ENCODE data around the gene ARHGAP26. TPM values are rescaled to one million over a fixed set of nuclear protein-coding genes. Genes with fewer than 3 reads are reported as not detected.

ARHGAP26 gene
- total RNA-seq, 1 donor from 2014 or later, result 18.7 TPM

GRCh38 chr5:142857405-142857804, 87.2 kb downstream of the ARHGAP26 start:
- peak overlapping the region; percentile 4 for H3K4me3 Mint-ChIP-seq
- no peaks in the 10 kb centered on the region for H3K27me3 Mint-ChIP-seq
- DNase-seq (ENCODE audit: extremely low spot score, unreplicated experiment), result no peak
- no peaks in the 10 kb centered on the region for H3K9me3 Mint-ChIP-seq
- peaks cover 28% of the 10 kb centered on the region for H3K4me1 Mint-ChIP-seq (ENCODE audit: unreplicated experiment)
- H3K36me3 Mint-ChIP-seq, result no peaks in the 10 kb centered on the region
- peak overlapping the region; percentile 58 for H3K27ac Mint-ChIP-seq
- TF ChIP-seq CTCF (conservative IDR thresholded peaks at IDR 0.05), result no peak

GRCh38 chr5:142859037-142859436, 88.9 kb downstream of the ARHGAP26 start:
- DNase-seq (ENCODE audit: extremely low spot score, unreplicated experiment), result no peak
- no peak for TF ChIP-seq CTCF (conservative IDR thresholded peaks at IDR 0.05)
- H3K9me3 Mint-ChIP-seq, result no peaks in the 10 kb centered on the region
- H3K36me3 Mint-ChIP-seq, result no peaks in the 10 kb centered on the region
- H3K4me3 Mint-ChIP-seq, result no peak overlapping the region
- no peak overlapping the region for H3K27ac Mint-ChIP-seq
- H3K4me1 Mint-ChIP-seq (ENCODE audit: unreplicated experiment), result peaks cover 40% of the 10 kb centered on the region
- H3K27me3 Mint-ChIP-seq, result no peaks in the 10 kb centered on the region

GRCh38 chr5:142860270-142860669, 90.1 kb downstream of the ARHGAP26 start:
- H3K27ac Mint-ChIP-seq, result no peak overlapping the region
- peaks cover 47% of the 10 kb centered on the region for H3K4me1 Mint-ChIP-seq (ENCODE audit: unreplicated experiment)
- H3K27me3 Mint-ChIP-seq, result no peaks in the 10 kb centered on the region
- H3K9me3 Mint-ChIP-seq, result no peaks in the 10 kb centered on the region
- DNase-seq (ENCODE audit: extremely low spot score, unreplicated experiment), result no peak
- no peak overlapping the region for H3K4me3 Mint-ChIP-seq
- TF ChIP-seq CTCF (conservative IDR thresholded peaks at IDR 0.05), result no peak
- no peaks in the 10 kb centered on the region for H3K36me3 Mint-ChIP-seq

GRCh38 chr5:142861011-142861410, 90.8 kb downstream of the ARHGAP26 start:
- Mint-ChIP-seq H3K9me3 (no peaks in the 10 kb centered on the region), H3K27ac (peak overlapping the region; percentile 30), H3K4me1 (ENCODE audit: unreplicated experiment) (peaks cover 47% of the 10 kb centered on the region), H3K27me3 (no peaks in the 10 kb centered on the region), H3K36me3 (no peaks in the 10 kb centered on the region), H3K4me3 (no peak overlapping the region)
- no peak for TF ChIP-seq CTCF (conservative IDR thresholded peaks at IDR 0.05)
- DNase-seq (ENCODE audit: extremely low spot score, unreplicated experiment), result no peak

- Mint-ChIP-seq H3K4me1 (ENCODE audit: unreplicated experiment) (peaks cover 51% of the 10 kb centered on the region), H3K36me3 (no peaks in the 10 kb centered on the region), H3K27me3 (no peaks in the 10 kb centered on the region), H3K27ac (peak overlapping the region; percentile 12), H3K9me3 (no peaks in the 10 kb centered on the region), H3K4me3 (no peak overlapping the region)
- DNase-seq (ENCODE audit: extremely low spot score, unreplicated experiment), result no peak
- no peak for TF ChIP-seq CTCF (conservative IDR thresholded peaks at IDR 0.05)
These were observed 92.4 kb downstream of the ARHGAP26 start for GRCh38 chr5:142862594-142862993.

- no peak for DNase-seq (ENCODE audit: extremely low spot score, unreplicated experiment)
- H3K4me1 Mint-ChIP-seq (ENCODE audit: unreplicated experiment), result peaks cover 41% of the 10 kb centered on the region
- H3K27me3 Mint-ChIP-seq, result no peaks in the 10 kb centered on the region
- no peak for TF ChIP-seq CTCF (conservative IDR thresholded peaks at IDR 0.05)
- H3K27ac Mint-ChIP-seq, result peak overlapping the region; percentile 92
- H3K4me3 Mint-ChIP-seq, result peak overlapping the region; percentile 72
- no peaks in the 10 kb centered on the region for H3K9me3 Mint-ChIP-seq
- H3K36me3 Mint-ChIP-seq, result no peaks in the 10 kb centered on the region
These were observed 93.7 kb downstream of the ARHGAP26 start for GRCh38 chr5:142863856-142864255.

All from type B pancreatic cell (in vitro differentiated cells).